Osteoblast (primary cell): ENCODE measurements around the gene MINK1. TPM values are rescaled to one million over a fixed set of nuclear protein-coding genes. Genes with fewer than 3 reads are reported as not detected.
A peak's percentile ranks its signal among the peaks of the same experiment; 100 is the strongest.

Experiments
- DNase-seq: peaks from one replicate; pipeline ENCODE4 v3.0.0; 2011; ENCODE audit warnings: low spot score, mixed read lengths; ENCODE audit not compliant: insufficient read length; ENCODE audit errors: missing footprints
- H2AFZ ChIP-seq: 2 replicates; pipeline ENCODE4 v1.6.0; 2011; ENCODE audit warnings: mild to moderate bottlenecking, low read length
- H3K27ac ChIP-seq: 2 replicates; pipeline ENCODE4 v1.5.1; 2011; ENCODE audit warnings: mild to moderate bottlenecking, low read depth, low read length, moderate library complexity
- H3K27me3 ChIP-seq: 2 replicates; pipeline ENCODE4 v1.6.0; 2012; ENCODE audit warnings: mild to moderate bottlenecking, control low read depth, inconsistent platforms, low read length, moderate library complexity; ENCODE audit not compliant: insufficient read depth
- H3K36me3 ChIP-seq: 2 replicates; pipeline ENCODE4 v1.5.1; 2011; ENCODE audit warnings: mild to moderate bottlenecking, low read length, control low read depth, moderate library complexity; ENCODE audit not compliant: insufficient read depth
- H3K4me1 ChIP-seq: 2 replicates; pipeline ENCODE4 v1.5.1; 2011; ENCODE audit warnings: mild to moderate bottlenecking, low read length, control low read depth, moderate library complexity; ENCODE audit not compliant: insufficient read depth
- H3K4me2 ChIP-seq: 2 replicates; pipeline ENCODE4 v1.6.0; 2011; ENCODE audit warnings: mild to moderate bottlenecking, low read length; ENCODE audit not compliant: insufficient read depth
- H3K4me3 ChIP-seq: fragments of 200-600 bp; sonication (generic); 3 replicates; pipeline ENCODE4 v1.5.1; 2012; ENCODE audit warnings: mild to moderate bottlenecking, low read length, inconsistent platforms; ENCODE audit not compliant: insufficient read depth
- H3K79me2 ChIP-seq: 2 replicates; pipeline ENCODE4 v1.6.0; 2012; ENCODE audit warnings: mild to moderate bottlenecking, low read length, control low read depth, inconsistent platforms; ENCODE audit not compliant: insufficient read depth
- H3K9me3 ChIP-seq: 2 replicates; pipeline ENCODE4 v1.5.1; 2011; ENCODE audit warnings: low read depth, low read length, control low read depth
- H4K20me1 ChIP-seq: 2 replicates; pipeline ENCODE4 v1.6.0; 2012; ENCODE audit warnings: mild to moderate bottlenecking, low read length, control low read depth; ENCODE audit not compliant: insufficient read depth
- CTCF ChIP-seq: IDR thresholded peaks from 2 replicates; pipeline ENCODE4 v1.5.1; 2011; ENCODE audit warnings: mild to moderate bottlenecking, low read depth, low read length, moderate library complexity; ENCODE audit errors: extremely low read depth
- total RNA-seq: library from RNA; depleted of rRNA; stranded (reverse); fragments of >200 nt; gene quantifications from 2 replicates; pipeline ENCODE4 v1.2.3, GENCODE V29; 2012

MINK1 gene
- total RNA-seq, 1 donor = 34.4 TPM

- H3K4me1 ChIP-seq = peaks cover 17% of the 10 kb centered on the region
- H3K36me3 ChIP-seq = peaks cover 26% of the 10 kb centered on the region
- H3K9me3 ChIP-seq = no peaks in the 10 kb centered on the region
- H2AFZ ChIP-seq = no peak overlapping the region
- H3K79me2 ChIP-seq = no peaks in the 10 kb centered on the region
- H3K4me2 ChIP-seq = peak overlapping the region; percentile 85
- peaks cover 8% of the 10 kb centered on the region for H4K20me1 ChIP-seq
- peak overlapping the region; percentile 33 for H3K27ac ChIP-seq
- no peak for TF ChIP-seq CTCF
- no peak for DNase-seq
- peak overlapping the region; percentile 72 for H3K4me3 ChIP-seq
- no peaks in the 10 kb centered on the region for H3K27me3 ChIP-seq
Observed at GRCh38 chr17:4898927-4899326, 65.8 kb downstream of the MINK1 start.

DNA sequence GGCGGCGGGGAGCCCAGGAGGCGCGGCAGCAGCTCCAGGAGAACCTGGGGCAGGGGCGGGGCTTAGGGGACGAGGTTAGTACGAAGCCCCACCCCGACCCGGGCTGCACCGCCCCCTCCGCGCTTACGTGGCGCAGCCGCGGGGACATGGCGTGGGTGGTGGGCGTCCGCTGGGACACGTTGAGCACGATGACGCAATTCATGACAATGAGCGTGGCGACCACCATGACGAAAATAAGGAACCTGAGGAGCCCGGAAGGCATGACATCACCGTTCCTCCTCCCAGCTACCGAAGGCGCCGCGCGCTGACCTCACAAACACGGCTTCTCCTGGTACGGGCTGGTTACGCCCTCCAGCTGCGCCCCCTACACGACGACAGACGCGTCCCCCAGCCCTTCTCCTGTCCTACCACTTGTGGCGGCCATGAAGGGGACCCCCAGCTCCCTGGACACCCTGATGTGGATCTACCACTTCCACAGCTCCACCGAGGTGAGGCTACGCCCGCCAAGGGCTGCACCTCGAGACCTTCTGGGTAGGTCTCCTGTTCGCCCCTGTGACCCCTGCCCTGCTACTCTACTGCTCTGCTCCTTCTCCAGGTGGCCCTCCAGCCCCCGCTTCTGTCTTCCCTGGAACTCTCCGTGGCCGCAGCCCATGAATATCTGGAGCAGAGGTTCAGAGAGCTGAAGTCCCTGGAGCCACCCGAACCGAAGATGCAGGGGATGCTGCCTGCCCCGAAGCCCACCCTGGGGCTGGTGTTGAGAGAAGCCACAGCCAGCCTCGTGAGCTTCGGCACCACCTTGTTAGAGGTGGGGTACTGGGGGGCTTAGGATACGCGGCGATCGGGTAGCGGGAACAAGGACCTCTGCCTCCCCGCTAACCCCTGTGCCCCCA is 66.4 kb downstream of the MINK1 start, which contains the start of gene C17orf107:
C17orf107 (plus strand) TSS at position 196 of the 890 bp plus-strand sequence; CDS start at position 423, 227 bp downstream.
- Histone ChIP-seq H3K27me3 (peaks cover 4% of the 10 kb centered on the region), H3K36me3 (peaks cover 21% of the 10 kb centered on the region), H3K9me3 (no peaks in the 10 kb centered on the region), H3K4me3 (peak within 1 kb of the TSS; percentile 72), H4K20me1 (peaks cover 8% of the 10 kb centered on the region), H3K79me2 (no peaks in the 10 kb centered on the region), H3K27ac (peak within 1 kb of the TSS; percentile 56), H3K4me2 (peak within 1 kb of the TSS; percentile 85), H2AFZ (peak within 1 kb of the TSS; percentile 87), H3K4me1 (peaks cover 17% of the 10 kb centered on the region)
- no peak for TF ChIP-seq CTCF
- peak; percentile 97 for DNase-seq

DNA sequence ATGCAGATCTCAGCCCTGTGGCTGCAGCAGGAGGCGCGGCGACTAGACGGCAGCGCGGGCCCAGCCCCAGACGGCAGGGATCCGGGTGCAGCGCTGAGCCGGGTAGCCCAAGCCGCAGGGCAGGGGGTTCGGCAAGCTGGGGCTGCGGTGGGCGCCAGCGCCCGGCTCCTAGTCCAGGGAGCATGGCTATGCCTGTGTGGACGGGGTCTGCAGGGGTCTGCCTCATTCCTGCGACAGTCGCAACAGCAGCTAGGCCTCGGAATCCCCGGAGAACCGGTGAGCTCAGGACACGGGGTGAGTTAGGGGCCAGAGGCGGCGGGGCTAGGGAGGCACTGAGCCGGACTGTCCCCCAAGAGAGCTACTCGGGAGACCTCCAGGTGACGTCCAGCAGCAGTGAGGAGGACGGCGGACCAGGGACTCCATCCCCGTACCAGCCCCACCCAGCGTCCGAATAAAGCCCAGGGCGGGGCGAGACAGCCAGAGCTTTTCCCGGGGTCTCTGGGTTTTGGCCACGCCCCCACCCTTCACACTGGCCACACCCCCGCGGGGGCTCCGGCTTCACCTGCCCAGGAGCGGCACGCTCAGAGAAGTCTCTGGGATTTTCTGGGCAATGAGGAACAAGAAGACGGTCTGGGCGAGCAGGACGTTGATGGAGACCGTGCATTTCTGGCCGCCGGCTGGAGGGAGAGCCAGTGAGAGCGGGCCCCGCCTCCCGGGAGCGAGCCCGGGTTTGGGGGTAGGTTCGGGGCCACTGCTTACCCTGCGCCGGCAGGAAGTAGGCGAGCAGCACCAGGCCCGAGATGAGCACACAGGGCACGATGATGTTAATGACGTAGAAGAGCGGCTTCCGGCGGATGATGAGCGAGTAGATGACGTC is 67.3 kb downstream of the MINK1 start:
- no peak overlapping the region for H3K27ac ChIP-seq
- peak overlapping the region; percentile 85 for H3K4me2 ChIP-seq
- H3K9me3 ChIP-seq = no peaks in the 10 kb centered on the region
- peaks cover 10% of the 10 kb centered on the region for H4K20me1 ChIP-seq
- peak; percentile 80 for DNase-seq
- no peaks in the 10 kb centered on the region for H3K79me2 ChIP-seq
- no peak overlapping the region for H2AFZ ChIP-seq
- peak overlapping the region; percentile 72 for H3K4me3 ChIP-seq
- no peak for TF ChIP-seq CTCF
- peaks cover 17% of the 10 kb centered on the region for H3K4me1 ChIP-seq
- peaks cover 17% of the 10 kb centered on the region for H3K36me3 ChIP-seq
- peaks cover 8% of the 10 kb centered on the region for H3K27me3 ChIP-seq
